GM19351 (cell line): Measurements from ENCODE around the gene RASL12.

Experiments used
- ATAC-seq: cut with Tn5 transposase; IDR thresholded peaks from one replicate; pipeline ENCODE4 v1.9.1; 2021; ENCODE audit warnings: mild to moderate bottlenecking, moderate library complexity; ENCODE audit not compliant: unreplicated experiment

RASL12 gene

DNA sequence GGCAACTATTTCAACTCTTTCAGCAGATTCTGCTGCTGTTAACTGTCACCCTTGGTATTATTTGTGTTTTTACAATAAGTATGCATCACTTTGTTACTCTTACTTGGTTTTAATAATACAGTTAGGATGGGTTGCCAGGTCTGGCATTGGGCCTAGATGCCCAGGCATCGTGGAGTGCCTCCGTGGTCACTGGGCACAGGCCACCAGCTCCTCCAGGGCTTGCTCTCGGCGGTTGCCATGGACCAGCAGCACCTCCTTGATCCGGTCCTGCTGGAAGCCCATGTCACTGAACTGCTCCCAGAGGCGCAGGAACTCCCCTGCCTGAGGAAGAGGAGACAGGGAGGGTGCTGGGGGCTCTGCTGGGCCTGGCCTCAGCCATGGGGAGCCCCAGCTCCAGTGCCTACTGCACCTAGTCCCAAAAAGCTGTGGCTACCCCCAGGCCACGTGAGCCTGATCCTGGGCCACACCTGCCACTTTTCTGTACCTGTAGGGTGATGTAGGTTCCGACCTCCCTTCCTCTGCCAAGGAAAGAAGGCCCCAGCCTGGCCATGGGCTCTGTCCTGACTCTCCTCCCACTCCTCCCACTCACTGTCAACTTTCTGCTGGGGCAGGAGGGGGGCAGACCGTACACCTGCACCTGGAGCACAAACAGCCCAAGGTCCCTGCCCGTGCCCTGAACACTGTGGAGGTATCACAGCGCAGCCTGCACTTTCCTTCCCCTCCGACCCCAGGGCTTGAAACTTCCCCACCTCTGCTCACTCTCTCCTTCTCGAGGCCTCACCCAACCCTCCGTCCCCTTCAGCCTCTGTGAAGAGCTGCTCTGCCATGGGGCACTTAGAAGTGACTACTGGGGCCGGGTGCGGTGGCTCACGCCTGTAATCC lies 25.4 kb upstream of the RASL12 start:
- ATAC-seq: no peak

DNA sequence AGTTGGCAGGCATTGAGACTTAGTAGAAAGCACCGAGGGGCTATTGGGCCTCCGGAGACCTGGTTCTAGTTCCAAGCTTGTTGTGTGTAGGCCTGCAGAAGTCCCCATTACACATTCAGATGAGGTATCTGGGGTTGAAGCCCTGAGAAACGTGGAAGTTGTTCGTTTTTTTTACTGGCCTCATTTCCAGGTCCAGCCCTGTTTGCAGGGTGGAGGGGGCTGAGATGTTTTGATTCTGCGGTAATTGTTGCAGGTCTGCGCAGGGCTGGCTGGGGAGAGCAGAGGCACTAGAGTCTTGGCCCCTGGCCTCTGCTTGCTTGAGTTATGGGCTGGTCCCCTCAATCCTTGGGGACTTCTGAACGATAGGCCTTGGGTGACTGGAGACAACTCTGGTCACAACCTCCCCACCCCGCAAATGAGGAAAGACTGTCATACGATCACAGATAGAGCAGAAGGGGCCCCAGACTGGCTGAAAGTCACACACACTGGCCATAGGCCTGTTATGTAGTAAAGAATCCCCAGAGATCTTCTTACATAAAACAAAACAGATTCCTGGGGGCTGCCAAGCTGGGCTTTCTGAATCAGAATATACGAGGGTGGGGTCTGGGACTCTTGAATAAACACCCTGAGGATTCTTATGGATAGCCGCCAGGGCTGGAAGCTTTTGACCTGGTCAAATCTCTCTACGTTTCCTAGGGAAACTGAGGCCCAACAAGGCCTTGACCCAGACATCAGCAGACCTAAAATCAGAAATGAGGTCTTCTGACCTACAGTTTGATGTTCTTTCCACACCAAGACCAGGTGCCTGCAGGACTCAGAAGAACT lies 24.4 kb upstream of the RASL12 start:
- no peak for ATAC-seq

DNA sequence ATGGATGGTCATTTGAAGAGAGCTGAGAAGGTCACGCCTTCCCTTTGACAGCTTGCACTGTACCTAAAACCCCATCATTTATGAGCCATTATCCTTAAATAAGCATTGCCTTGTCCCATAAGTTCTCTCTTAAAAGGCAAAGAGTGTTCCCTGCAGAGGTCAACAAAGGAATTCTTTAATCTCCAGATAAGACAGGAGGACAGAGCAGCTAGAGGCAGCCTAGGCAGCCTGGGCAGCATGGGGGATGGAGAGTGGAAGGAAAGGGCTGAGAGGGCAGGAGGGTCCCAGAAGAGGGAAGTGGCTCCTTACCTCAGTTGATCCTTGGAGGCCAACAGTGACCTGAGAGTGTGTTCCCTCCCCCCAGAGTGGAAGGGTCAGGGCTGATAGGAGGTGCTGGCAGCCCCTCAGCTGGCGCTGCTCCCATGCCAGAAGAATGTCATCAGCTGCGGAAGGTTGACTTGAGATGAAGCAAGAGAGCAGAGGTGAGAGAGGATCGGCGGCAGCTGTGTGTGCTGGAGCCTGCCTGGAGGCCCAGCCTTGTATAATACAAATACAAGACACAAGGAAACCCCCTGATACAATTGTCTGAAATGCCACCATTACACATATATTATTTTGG lies 21.5 kb upstream of the RASL12 start:
- no peak for ATAC-seq

DNA sequence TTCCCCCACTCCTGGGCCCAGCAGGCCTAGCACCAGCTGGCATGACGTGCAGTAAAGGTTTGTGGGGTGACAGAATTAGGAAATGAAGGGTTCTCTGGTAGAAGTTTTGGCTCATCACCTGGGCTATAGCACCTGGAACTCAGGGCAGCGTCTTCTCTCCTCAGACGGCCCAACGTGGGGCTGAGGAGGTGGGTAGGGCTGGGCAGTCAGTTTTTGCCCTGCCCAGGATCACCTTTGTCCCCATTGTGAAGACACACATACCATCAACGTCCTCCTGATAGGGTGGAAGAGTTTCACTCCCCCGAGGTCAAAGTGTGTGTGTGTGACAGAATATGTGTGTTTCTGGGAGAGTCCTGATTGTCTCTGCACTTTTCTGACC lies 20.8 kb upstream of the RASL12 start:
- ATAC-seq: no peak

DNA sequence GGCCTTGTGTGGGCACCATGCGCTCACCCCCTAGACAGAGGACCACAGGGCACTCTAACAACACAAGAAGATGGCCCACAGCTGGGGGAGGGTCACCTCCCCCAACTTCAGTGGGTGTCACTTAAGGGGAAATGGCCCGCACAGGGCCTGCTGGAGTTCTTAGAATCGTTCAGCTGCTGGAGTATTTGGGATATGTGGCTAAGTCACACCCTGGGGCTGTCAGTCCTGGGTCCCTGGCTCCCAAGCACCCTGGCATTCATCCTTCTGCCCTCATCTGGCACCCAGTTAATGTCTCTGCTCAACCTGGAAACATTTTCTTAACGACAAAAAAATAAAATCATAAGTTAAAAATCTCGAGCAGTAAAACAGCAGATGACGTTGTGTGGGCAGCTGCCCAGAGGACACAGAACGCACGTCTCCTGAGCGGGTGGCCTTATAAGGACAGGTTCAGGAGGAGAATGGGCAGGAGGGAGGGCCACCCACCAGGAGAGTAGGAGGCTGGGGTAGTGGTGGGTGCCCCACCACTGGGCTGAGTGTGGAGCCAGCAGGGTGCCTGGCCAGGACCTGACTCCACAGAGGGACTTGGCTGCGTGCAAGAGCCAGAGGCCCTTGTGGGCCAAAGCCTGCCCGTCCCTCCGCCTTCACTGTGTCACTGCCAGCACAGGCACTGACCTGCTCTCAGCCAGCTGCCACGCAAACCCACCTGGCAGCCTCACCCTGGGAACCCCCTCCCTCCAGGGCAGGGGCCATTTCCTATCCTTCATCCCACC lies 20.3 kb upstream of the RASL12 start:
- no peak for ATAC-seq

DNA sequence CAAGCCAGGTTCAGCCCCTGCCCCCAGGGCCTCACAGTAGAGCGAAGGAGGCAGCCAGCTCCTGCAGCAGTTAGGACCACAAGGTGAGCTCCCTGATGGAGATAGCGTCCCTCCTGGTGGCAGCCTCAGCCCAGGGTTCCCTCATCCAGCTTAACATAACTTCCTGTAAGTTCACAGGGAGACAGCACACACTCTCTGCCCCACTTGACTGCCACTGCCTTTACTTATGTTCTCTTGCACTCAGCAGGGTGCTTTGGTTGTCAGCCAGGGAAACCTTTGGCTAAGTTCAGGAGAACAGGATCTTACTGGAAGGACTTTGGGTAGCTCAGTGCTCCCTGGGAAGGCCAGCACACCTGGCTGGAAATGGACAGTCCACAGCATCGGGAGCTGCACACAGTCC lies 19.6 kb upstream of the RASL12 start:
- ATAC-seq: no peak

DNA sequence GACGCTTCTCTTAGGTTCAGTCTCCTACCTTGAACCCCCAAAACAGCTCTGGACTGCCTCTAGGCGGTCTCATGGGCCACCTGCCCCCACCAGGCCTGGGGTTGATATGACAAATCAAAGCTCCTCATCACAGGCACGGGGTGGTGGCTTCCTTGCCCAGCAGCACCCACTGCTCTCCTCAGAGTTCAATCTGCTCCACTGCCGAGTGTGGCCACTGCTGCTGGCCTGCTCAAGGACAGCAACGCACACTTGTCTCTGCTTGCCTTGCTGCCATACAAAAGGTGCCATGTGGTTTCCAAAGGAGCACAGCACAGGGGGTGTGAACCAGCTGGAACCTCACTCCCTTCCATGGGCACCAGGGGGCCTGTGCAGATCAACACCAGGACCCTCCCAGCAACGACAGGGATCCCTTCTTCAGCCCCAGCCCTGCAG lies 18.9 kb upstream of the RASL12 start:
- no peak for ATAC-seq

DNA sequence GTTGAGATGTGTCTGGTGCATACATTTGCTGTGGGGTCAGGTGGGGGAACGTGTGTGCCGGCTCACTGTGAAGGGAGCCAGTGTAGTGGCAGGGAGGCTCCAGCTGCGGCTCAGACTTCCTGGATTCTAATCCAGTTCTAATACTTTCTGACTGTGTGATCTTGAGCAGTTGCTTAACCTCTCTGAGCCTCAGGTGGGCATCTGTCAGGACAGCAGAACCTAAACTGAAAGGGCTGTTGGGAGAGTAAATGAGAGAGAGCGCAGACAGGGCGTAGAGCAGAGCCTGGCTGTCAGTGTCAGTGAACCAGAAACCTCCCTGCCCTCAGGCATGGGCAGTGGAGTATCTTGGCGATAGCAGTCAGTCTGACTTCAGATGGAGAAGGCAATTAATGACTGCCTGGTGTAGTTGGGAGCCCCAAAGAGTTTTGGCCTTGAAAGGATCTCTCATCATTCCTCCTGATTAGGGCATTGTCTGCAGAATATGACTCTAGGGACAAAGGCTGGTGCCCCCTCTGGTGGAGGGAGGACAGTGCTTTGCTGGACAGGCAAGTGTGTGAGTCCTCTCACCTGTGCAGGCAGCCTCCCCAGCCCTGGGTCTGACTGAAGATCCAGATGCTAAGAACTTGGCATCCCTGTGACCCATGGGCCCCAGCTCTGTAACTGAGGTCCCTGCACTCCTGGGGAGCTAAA lies 18.3 kb upstream of the RASL12 start:
- no peak for ATAC-seq

DNA sequence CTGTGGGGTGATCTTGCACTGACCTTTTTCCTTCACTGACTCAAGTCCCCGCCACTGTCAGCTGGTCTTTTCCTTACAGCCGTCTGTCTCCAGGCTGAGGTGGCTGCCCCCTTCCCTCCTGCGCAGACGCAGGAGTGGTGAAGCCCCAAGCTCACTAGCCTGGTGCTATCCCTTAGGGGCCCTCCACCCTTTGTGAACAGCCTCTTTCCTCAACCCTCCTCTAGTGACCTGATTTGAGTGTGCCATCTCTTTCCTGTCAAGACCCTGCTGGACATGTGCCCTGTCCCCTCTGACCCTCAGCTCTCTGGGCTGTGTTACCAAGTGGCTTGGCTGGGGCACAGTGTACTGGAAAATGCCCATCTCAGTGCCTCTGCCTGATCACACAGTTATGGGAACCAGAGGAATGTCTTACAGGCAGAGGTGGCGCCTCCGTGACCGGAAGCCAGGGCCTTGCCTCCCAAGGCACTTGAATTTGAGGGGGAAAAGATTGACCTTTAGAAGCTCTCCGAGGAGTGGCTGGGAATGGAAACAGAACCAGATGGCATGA lies 17.5 kb upstream of the RASL12 start:
- no peak for ATAC-seq

- no peak for ATAC-seq
Measured at GRCh38 chr15:65084500-65085206, 16.9 kb upstream of the RASL12 start.

DNA sequence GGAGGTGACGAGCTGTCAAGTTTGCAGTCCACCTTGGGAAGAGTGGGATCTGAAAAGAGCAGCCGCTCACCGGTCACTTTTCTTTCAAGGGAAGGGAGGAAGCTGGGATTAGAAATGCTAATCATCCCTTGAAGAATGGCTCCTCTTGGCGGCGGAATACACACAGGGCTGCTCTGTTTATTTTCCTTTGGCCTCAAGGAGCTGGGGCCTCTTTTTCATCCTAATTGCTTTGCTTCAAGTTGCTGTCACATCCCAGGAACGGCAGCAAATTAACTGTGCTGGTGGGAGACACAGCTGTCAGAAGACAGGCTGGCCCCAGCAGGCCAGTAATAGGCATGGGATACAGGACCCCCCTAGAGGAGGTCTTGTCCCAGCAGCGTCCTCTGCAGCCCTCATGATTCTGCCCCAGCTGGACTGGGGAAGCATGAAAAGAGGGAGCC lies 15.5 kb upstream of the RASL12 start:
- ATAC-seq: no peak

- ATAC-seq: no peak
Measured at GRCh38 chr15:65082303-65082953, 14.6 kb upstream of the RASL12 start.

DNA sequence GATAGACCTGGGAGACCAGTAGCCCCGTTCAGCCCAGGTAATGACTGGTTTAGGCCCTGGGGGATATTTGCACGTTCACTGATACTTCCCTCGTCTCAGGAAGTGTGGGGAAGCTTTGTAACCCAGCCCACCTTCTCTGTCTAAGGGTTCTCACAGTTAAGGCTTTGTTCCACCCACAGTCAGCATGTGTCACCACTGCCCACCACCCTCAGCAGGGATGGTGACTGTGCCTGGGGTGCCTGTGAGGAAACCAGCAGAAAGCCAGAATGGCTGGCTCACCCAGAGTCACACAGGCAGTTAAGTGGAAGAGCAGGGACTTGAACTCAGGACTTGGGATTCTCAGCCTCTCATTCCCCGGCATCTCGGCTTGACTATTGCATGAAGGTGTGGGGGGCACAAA lies 14.0 kb upstream of the RASL12 start:
- no peak for ATAC-seq

DNA sequence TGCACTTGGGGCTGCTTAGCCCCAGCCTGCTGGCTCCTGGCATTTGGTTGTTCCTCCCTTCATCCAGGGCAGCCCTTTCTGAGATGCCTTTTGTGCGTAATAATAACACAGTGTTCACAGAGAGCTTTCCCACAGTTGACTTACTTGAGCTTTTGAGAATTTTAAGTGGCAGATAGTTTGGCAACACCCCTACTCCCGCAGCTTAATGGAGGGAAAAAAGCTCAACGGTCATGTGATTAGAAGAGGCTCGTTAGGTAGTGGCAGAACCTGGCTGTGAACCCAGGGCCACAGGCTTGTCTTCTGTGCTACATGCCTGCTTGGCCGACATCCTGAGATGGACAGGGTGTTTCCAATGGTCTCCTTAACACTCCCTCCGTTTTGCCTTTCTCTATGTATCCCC lies 13.5 kb upstream of the RASL12 start:
- no peak for ATAC-seq

DNA sequence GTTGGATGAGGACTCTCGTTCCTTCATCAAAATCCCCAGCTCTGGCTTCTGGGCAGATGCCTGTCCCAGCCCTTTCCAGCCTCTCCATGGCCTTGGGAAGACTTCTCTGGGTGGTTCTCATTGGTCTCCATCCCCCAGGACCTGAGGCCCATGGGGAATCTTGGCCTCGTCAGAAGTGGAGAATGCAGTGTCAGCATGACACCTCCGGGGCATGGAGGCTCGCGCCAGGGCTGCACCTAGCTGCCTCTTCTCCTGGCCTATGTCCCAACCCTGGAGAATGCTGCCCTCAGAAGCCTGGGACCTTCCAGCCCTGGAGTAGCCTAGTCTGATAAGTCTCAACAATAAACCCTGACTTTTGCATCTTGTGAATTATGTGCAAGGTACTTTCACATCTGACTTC lies 11.8 kb upstream of the RASL12 start:
- no peak for ATAC-seq

- ATAC-seq: no peak
Measured at GRCh38 chr15:65077981-65078352, 10.2 kb upstream of the RASL12 start.

- ATAC-seq: no peak
Measured at GRCh38 chr15:65077291-65077980, 9.6 kb upstream of the RASL12 start.
